ENCODE measurements around the gene NOTCH4. TPM values are rescaled to one million over a fixed set of nuclear protein-coding genes. Genes with fewer than 3 reads are reported as not detected.

NOTCH4 gene
- total and polyA plus RNA-seq, 9 of the 15 experiments (the other 6 are each of a cell fraction or from before 2014, with no cell fraction given), result 0.24 to 4.3 (median 1.7) TPM

DNA sequence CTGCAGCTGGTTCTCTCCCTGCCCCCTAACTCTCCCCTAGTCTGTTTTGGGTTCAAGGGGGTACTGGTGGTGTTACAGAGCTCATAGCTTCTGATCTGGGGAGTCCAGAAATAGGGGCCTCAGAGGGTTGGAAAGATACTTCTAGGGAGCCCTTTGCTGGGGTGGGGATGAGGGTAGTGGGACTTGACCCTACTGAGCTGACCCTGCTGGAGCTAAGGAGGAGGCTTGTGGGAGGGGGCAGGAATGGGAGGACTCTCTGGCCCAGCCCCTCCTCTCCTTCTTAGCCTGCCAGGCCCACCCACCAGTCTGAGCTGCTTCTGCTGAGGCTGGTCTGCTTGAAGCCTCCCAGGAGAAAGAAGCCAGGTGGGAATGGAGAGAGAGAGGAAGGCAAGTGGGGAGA, 59.6 kb downstream of the NOTCH4 start, which contains the start of gene EGFL8:
Gene EGFL8 (plus strand): TSS at position 301 of the 400 bp plus-strand sequence. CDS start 1,571 bp downstream, outside the sequence.
- in situ Hi-C loops (cut with MboI), result no loop called here
- ChIA-PET CTCF (ENCODE audit: low intra/inter-chr PET ratio) (no interaction called here), POLR2A (interaction anchor here (0.8 to 4.6 kb wide), 7 partner anchors 8 to 35 kb away, joined by 3 to 30 read pairs (median 5); partner anchors contain the start of genes AGPAT1, FKBPL, PRRT1 and RNF5)
- H3K9me3 ChIP-seq (replicated peaks; ENCODE audit: control insufficient read depth, insufficient read depth, low read depth, low read length), result no peaks in the 10 kb centered on the region
- TF ChIP-seq, protein P1, sequence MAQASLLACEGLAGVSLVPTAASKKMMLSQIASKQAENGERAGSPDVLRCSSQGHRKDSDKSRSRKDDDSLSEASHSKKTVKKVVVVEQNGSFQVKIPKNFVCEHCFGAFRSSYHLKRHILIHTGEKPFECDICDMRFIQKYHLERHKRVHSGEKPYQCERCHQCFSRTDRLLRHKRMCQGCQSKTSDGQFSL (CRISPR knock-in tag; IDR thresholded peaks at IDR 0.05), result no peak
- TF ChIP-seq, protein P1 (tag; IDR thresholded peaks at IDR 0.05), result no peak
- TF ChIP-seq NFIX (CRISPR knock-in tag; IDR thresholded peaks at IDR 0.05; ENCODE audit: low read depth) (no peak), FOXA1 (IDR thresholded peaks at IDR 0.05; ENCODE audit: borderline replicate concordance) (no peak), RREB1 (CRISPR knock-in tag; IDR thresholded peaks at IDR 0.05) (no peak)
- TF ChIP-seq, protein P2, sequence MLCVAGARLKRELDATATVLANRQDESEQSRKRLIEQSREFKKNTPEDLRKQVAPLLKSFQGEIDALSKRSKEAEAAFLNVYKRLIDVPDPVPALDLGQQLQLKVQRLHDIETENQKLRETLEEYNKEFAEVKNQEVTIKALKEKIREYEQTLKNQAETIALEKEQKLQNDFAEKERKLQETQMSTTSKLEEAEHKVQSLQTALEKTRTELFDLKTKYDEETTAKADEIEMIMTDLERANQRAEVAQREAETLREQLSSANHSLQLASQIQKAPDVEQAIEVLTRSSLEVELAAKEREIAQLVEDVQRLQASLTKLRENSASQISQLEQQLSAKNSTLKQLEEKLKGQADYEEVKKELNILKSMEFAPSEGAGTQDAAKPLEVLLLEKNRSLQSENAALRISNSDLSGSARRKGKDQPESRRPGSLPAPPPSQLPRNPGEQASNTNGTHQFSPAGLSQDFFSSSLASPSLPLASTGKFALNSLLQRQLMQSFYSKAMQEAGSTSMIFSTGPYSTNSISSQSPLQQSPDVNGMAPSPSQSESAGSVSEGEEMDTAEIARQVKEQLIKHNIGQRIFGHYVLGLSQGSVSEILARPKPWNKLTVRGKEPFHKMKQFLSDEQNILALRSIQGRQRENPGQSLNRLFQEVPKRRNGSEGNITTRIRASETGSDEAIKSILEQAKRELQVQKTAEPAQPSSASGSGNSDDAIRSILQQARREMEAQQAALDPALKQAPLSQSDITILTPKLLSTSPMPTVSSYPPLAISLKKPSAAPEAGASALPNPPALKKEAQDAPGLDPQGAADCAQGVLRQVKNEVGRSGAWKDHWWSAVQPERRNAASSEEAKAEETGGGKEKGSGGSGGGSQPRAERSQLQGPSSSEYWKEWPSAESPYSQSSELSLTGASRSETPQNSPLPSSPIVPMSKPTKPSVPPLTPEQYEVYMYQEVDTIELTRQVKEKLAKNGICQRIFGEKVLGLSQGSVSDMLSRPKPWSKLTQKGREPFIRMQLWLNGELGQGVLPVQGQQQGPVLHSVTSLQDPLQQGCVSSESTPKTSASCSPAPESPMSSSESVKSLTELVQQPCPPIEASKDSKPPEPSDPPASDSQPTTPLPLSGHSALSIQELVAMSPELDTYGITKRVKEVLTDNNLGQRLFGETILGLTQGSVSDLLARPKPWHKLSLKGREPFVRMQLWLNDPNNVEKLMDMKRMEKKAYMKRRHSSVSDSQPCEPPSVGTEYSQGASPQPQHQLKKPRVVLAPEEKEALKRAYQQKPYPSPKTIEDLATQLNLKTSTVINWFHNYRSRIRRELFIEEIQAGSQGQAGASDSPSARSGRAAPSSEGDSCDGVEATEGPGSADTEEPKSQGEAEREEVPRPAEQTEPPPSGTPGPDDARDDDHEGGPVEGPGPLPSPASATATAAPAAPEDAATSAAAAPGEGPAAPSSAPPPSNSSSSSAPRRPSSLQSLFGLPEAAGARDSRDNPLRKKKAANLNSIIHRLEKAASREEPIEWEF (CRISPR knock-in tag; IDR thresholded peaks at IDR 0.05), result no peak
- no peaks in the 10 kb centered on the region for H3K9me1 ChIP-seq (ENCODE audit: control insufficient read depth, insufficient read depth, low read length)
- intact Hi-C loops (cut with micrococcal nuclease), result no loop called here
- no peak within 1 kb of the TSS for H3K4me3 ChIP-seq
- H3K9ac ChIP-seq (ENCODE audit: insufficient read depth in 1 of 2, low read depth in 2 of 2, low read length in 2 of 2), result peak within 1 kb of the TSS in 1 of 2 experiments; percentile 50; a peak in 1 of 4 replicates
- FAIRE-seq, result no peak
- no peaks in the 10 kb centered on the region for H4K20me1 ChIP-seq (replicated peaks; ENCODE audit: control insufficient read depth, insufficient read depth, low read length)
- H3K27me3 ChIP-seq (ENCODE audit: control insufficient read depth in 2 of 2, insufficient read depth in 2 of 2, low read length in 2 of 2), result no peaks in the 10 kb centered on the region
- peaks cover 66% of the 10 kb centered on the region for H3K36me3 ChIP-seq (ENCODE audit: control insufficient read depth, insufficient read depth, low read length)
- ATAC-seq, result no peak
- no TSS peak for BruUV-seq (replicated peaks)
- peaks cover 35 to 39% of the 10 kb centered on the region in 2 experiments for H3K4me1 ChIP-seq (replicated peaks in 1 of 2; ENCODE audit: control insufficient read depth in 2 of 2, insufficient read depth in 2 of 2, low read length in 2 of 2)
- DNase-seq (ENCODE audit: extremely low read depth in 1 of 4, low spot score in 3 of 4), result no peak
- no peak within 1 kb of the TSS for H3K4me2 ChIP-seq (ENCODE audit: insufficient read depth, low read length)
- H2AFZ ChIP-seq (ENCODE audit: low read depth, low read length), result no peak within 1 kb of the TSS
- H3K27ac ChIP-seq (ENCODE audit: extremely low read depth, low read depth, low read length), result no peak within 1 kb of the TSS; the same call in 2 of the 3 replicates
- peaks cover 3% of the 10 kb centered on the region; the same call in 1 of the 3 replicates for H3K79me2 ChIP-seq (ENCODE audit: control insufficient read depth, insufficient read depth, low read length)

All from K562 (cell line).